Parietal lobe (tissue), 1 donor: Measurements from ENCODE around the gene SGTA. TPM values are rescaled to one million over a fixed set of nuclear protein-coding genes. Genes with fewer than 3 reads are reported as not detected.

Experiments used
- total RNA-seq: library from RNA; depleted of rRNA; stranded (reverse); fragments of >200 nt; gene quantifications from one replicate; pipeline ENCODE4 v1.2.3, GENCODE V29; 2014

Gene SGTA
- 40.4 TPM for total RNA-seq

GRCh38 chr19:2782936-2783780 lies at the start of gene SGTA:
SGTA (minus strand) TSS chr19:2783273; CDS start chr19:2769068, 14,205 bp downstream.

GRCh38 chr19:2819540-2820111 lies 36.6 kb upstream of the SGTA start, which contains the start of gene ZNF554:
ZNF554 (plus strand) TSS chr19:2819868; CDS start chr19:2820072, 204 bp downstream.

GRCh38 chr19:2785244-2785997 lies 2.3 kb upstream of the SGTA start, which contains the start of gene THOP1:
THOP1 (plus strand) TSS chr19:2785503; CDS start chr19:2785663, 160 bp downstream.

GRCh38 chr19:2739602-2740313 lies 43.3 kb downstream of the SGTA start, which contains the start of gene SLC39A3:
SLC39A3 (minus strand) TSS chr19:2740017; CDS start chr19:2737257, 2,760 bp downstream.

GRCh38 chr19:2720777-2721569 lies 62.1 kb downstream of the SGTA start, which contains the start of gene DIRAS1:
DIRAS1 (minus strand) TSS chr19:2721372; CDS start chr19:2717806, 3,566 bp downstream.

Other genes starting within 250 kb of the SGTA start
- gene GNG7, start 80.6 kb downstream of the SGTA start, total RNA-seq = 5.6 TPM
- gene DIRAS1, start 61.9 kb downstream of the SGTA start, total RNA-seq = 23.8 TPM
- gene SLC39A3, start 43.3 kb downstream of the SGTA start, total RNA-seq = 22.5 TPM
- gene THOP1, start 2.2 kb upstream of the SGTA start, total RNA-seq = 40.7 TPM
- 15.7 TPM for gene ZNF554, start 36.6 kb upstream of the SGTA start, total RNA-seq
- 27.9 TPM for gene ZNF555, start 58.2 kb upstream of the SGTA start, total RNA-seq
- not detected for gene ZNF556, start 84.1 kb upstream of the SGTA start, total RNA-seq
- gene ZNF57, start 117.7 kb upstream of the SGTA start, total RNA-seq = 4.4 TPM
- gene ZNF77, start 161.7 kb upstream of the SGTA start, total RNA-seq = 9.7 TPM
- gene TLE6, start 194.3 kb upstream of the SGTA start, total RNA-seq = 1.9 TPM
- 11.3 TPM for gene TLE2, start 246.0 kb upstream of the SGTA start, total RNA-seq